HuH-7.5 (cell line): ENCODE results near the gene SERPINB2.

Source experiments
- DNase-seq: peaks from one replicate; pipeline ENCODE4 v3.0.0; 2011; ENCODE audit warnings: low spot score

The SERPINB2 gene

GRCh38 chr18:63887424-63887823, at the start of gene SERPINB2:
Gene SERPINB2 (plus strand): TSS chr18:63887705. CDS start chr18:63891445, 3,740 bp downstream.
- DNase-seq: no peak

- DNase-seq: no peak
These were observed 44.5 kb upstream of the SERPINB2 start for GRCh38 chr18:63843008-63843407.

GRCh38 chr18:63844254-63844653, 43.3 kb upstream of the SERPINB2 start:
- DNase-seq: no peak

GRCh38 chr18:63848159-63848558, 39.3 kb upstream of the SERPINB2 start:
- DNase-seq: no peak

- DNase-seq: no peak
These were observed 37.5 kb upstream of the SERPINB2 start for GRCh38 chr18:63850020-63850419.

- no peak for DNase-seq
These were observed 36.9 kb upstream of the SERPINB2 start for GRCh38 chr18:63850636-63851035.

- no peak for DNase-seq
These were observed 29.0 kb upstream of the SERPINB2 start for GRCh38 chr18:63858456-63858855.

- DNase-seq: no peak
These were observed 27.6 kb upstream of the SERPINB2 start for GRCh38 chr18:63859781-63860475.

GRCh38 chr18:63860531-63860930, 27.0 kb upstream of the SERPINB2 start:
- DNase-seq: no peak

GRCh38 chr18:63867368-63868125, 20.0 kb upstream of the SERPINB2 start:
- no peak for DNase-seq

GRCh38 chr18:63868546-63868945, 19.0 kb upstream of the SERPINB2 start:
- DNase-seq: no peak

- no peak for DNase-seq
These were observed 18.1 kb upstream of the SERPINB2 start for GRCh38 chr18:63869374-63869773.

GRCh38 chr18:63869851-63870250, 17.7 kb upstream of the SERPINB2 start:
- no peak for DNase-seq

- DNase-seq: no peak
These were observed 15.7 kb upstream of the SERPINB2 start for GRCh38 chr18:63871836-63872235.

- no peak for DNase-seq
These were observed 14.9 kb upstream of the SERPINB2 start for GRCh38 chr18:63872586-63872985.

- DNase-seq: no peak
These were observed 9.2 kb upstream of the SERPINB2 start for GRCh38 chr18:63878343-63878742.

GRCh38 chr18:63878925-63879324, 8.6 kb upstream of the SERPINB2 start:
- no peak for DNase-seq

GRCh38 chr18:63879709-63880108, 7.8 kb upstream of the SERPINB2 start:
- no peak for DNase-seq

GRCh38 chr18:63881851-63882250, 5.7 kb upstream of the SERPINB2 start:
- no peak for DNase-seq

- no peak for DNase-seq
These were observed 5.0 kb upstream of the SERPINB2 start for GRCh38 chr18:63882333-63883141.

- DNase-seq: no peak
These were observed 3.9 kb upstream of the SERPINB2 start for GRCh38 chr18:63883617-63884016.

GRCh38 chr18:63888470-63889190, 1.1 kb downstream of the SERPINB2 start:
- no peak for DNase-seq
